ENCODE results near the gene MTFR1L.
A peak's percentile ranks its signal among the peaks of the same experiment; 100 is the strongest.

Gene MTFR1L

DNA sequence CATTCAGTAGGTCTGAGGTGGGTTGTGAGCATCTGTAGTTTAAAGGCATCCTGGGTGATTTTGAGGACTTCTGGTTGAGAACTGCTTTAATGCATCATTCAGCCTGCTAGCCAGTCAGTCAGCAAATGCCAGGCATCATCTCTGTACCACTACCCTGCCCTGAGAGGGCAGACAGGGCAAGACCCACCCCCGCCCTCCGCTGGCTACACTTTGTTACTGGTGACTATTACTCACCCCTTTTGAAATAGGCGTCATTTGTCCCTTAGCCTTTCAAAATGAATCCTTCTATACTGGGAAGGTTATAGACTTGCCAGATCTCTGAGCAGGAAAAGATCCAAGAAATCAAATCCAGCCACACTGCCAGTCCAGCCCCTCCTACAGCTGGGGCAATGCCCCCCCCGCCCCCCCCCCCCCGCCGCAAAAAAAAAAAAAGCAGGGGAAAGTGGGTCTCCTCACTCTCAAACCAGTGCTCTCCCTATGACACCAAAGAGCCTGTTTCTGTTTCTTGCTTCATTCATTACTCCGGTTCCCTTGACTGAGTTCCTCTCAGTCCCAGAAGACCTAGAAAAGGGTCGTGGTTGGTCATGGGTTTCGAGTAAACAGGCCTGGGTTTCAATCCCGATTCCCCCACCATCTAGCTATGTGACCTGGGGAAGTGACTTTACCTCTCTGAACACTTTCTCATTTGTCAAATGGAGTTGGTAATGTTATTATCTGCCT, 15.3 kb upstream of the MTFR1L start:
- peak; percentile 74 for DNase-seq (ENCODE audit: low spot score)
- TF ChIP-seq, protein P1, sequence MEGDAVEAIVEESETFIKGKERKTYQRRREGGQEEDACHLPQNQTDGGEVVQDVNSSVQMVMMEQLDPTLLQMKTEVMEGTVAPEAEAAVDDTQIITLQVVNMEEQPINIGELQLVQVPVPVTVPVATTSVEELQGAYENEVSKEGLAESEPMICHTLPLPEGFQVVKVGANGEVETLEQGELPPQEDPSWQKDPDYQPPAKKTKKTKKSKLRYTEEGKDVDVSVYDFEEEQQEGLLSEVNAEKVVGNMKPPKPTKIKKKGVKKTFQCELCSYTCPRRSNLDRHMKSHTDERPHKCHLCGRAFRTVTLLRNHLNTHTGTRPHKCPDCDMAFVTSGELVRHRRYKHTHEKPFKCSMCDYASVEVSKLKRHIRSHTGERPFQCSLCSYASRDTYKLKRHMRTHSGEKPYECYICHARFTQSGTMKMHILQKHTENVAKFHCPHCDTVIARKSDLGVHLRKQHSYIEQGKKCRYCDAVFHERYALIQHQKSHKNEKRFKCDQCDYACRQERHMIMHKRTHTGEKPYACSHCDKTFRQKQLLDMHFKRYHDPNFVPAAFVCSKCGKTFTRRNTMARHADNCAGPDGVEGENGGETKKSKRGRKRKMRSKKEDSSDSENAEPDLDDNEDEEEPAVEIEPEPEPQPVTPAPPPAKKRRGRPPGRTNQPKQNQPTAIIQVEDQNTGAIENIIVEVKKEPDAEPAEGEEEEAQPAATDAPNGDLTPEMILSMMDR (IDR thresholded peaks at IDR 0.05; ENCODE audit: extremely low read depth, missing control alignments): no peak

DNA sequence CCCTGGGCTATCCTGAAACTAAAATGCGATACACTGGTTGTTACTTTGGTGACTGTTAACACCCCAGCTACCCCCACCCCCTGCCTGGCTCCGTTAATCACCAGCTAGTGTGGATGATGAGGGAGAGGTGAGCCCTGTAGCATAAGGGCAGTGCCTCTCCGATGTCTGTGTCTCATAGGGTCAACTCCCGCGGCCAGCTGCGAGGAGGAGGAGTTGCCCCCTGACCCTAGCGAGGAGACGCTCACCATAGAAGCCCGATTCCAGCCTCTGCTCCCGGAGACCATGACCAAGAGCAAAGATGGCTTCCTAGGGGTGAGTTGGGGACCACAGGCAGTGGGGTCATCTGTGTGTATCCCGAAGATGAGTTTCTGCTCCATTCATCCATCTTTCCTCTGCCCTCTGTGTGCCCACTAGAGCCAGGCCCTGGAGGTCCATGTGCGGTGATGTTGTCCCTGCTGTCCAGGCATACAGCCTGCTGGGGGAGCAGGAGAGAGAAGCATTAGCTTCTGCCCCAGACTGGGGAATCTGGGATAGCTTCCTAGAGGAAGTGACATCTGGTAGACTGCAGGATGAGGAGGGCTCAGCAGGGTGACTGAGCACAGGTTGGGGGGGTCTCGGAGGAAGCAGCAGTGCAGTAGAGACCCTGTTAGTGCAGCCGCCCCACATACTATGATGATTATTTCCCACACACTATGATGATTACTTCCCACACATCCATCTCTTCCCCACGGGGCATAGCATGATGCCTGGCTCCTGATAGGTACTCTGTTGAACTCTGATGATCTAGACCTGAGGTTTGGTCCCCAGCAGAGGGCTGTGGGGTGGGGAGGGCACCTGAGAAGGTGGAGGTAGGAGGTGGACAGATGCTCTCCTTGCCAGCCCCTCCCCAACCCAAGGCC, 14.5 kb upstream of the MTFR1L start:
- DNase-seq (ENCODE audit: low spot score): peak; percentile 11
- TF ChIP-seq, protein P1 (IDR thresholded peaks at IDR 0.05; ENCODE audit: extremely low read depth, missing control alignments): no peak

DNA sequence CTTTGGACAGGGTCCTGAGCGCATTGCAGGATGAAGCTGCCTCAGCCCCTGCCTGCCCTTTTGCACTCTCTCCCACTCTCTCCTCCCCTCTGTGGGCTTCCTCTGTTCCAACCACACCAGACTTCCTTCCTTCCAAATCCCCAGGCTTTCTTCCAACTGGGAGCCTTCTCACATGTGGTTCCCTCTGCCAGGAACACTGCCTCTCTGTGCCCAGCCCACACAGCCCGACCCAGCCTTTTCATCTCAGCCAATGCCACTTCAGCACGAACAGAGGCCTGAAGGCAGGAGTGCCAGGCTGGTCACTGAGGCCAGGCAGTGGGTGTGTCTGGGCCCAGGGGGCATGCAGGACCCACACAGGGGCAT, 13.9 kb upstream of the MTFR1L start:
- no peak for DNase-seq (ENCODE audit: low spot score)
- TF ChIP-seq, protein P1 (IDR thresholded peaks at IDR 0.05; ENCODE audit: extremely low read depth, missing control alignments): no peak

DNA sequence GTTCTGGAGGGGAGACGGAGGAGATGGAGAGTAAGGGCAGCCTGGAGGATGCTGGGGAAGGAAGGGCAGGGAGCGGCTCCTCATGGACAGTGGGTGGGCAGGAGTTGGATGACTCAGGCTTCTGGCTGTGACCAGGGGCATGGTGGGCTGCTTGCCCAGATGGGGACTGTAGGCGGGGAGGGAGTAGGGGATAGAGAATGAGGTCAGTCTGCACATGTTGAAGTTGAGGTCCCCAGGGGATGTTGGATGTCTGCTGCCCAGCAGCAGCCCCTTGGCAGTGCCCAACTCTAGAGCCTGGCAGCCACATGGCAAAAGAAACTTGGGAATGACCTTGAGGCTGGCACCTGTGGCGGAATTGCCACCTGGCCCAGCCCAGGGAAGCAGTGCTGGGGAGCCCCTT, 13.3 kb upstream of the MTFR1L start:
- TF ChIP-seq, protein P1 (IDR thresholded peaks at IDR 0.05; ENCODE audit: extremely low read depth, missing control alignments): no peak
- DNase-seq (ENCODE audit: low spot score): no peak

DNA sequence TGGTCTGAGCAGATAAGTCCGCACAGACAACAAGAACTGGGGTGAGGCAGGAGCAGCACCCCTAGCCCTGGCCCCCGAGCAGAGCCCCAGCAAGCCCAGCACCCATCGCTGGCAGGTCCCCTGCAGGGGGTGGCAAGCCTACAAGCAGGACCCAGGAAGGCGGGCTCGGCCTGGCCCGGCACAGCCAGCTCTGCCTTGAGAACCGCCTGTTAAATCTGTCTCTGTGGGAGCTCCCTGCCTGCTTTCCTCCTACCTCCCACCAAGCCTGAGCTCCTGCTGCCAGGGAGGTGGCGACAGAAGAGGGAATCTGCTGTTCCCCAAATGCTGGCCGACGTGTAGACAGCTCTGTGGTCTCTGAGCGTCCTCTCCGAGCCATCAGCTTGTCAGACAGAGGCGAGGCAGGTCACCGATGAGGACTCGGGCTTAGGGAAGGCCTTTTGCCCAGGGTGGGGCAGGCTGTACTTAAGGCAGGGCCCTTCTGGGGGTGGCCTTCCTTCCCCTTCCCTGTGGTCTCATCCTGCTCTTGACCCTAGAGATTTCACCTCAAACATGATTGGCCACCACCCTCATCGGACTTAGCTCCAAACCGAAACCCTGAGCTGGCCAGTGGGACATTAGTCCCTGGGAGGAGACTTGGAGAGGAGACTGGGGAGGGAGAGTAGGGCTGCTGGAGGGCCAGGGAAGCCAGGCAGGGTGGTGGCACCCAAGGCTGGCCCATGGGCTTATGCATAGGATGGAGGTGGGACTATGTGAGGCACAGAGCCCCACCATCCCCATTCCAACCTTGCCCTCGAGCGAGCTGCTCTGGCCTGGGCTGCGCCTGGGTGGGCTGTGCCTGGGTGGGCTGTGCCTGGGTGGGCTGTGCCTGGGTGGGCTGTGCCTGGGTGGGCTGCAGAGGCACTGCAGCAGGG, 12.0 kb upstream of the MTFR1L start:
- DNase-seq (ENCODE audit: low spot score): no peak
- TF ChIP-seq, protein P1 (IDR thresholded peaks at IDR 0.05; ENCODE audit: extremely low read depth, missing control alignments): no peak

DNA sequence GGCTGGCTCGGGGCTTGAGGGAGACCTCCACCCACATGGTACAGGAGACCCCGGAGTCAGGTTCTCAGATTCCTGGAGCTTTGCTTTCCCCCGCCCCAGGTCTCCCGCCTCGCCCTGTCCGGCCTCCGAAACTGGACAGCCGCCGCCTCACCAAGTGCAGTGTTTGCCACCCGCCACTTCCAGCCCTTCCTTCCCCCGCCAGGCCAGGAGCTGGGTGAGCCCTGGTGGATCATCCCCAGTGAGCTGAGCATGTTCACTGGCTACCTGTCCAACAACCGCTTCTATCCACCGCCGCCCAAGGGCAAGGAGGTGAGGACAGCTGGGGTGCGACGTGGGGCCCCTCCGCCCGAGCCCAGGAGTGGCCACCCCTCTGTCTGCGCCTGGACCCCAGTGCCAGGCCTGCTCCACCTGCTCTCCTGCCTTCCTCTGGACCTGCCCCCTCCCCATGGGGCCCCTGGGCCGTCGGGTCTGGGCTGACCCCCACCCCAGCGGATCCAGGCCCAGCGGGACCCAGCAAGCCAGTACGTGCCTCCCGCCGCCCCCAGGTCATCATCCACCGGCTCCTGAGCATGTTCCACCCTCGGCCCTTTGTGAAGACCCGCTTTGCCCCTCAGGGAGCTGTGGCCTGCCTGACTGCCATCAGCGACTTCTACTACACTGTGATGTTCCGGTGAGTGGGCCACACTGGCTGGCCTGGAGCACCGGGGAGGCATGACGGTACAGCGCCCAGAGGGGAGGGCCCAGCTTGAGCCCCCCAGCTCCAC, 11.1 kb upstream of the MTFR1L start:
- DNase-seq (ENCODE audit: low spot score): no peak
- TF ChIP-seq, protein P1 (IDR thresholded peaks at IDR 0.05; ENCODE audit: extremely low read depth, missing control alignments): no peak

All from GM20000 (cell line).